Kidney (tissue), 14 donors: ENCODE measurements around the gene CIITA. TPM values are rescaled to one million over a fixed set of nuclear protein-coding genes. Genes with fewer than 3 reads are reported as not detected.

Source experiments
- DNase-seq, 5 donors: peaks; one replicate each; pipeline ENCODE4 v3.0.0-alpha.2; 2013 to 2020
- FAIRE-seq: peaks from 2 replicates; lab custom pipeline; 2012; peaks lifted over from hg19 to GRCh38; lab: Jason Lieb, UNC
- H3K27ac ChIP-seq, 2 donors: one replicate each; pipeline ENCODE4 v1.7.0; 2013; ENCODE audit warnings: low read depth in 2 of 2, low read length in 2 of 2, inconsistent platforms in 1 of 2
- H3K27me3 ChIP-seq: one replicate; pipeline ENCODE4 v1.7.1; 2013; ENCODE audit warnings: low read length, inconsistent platforms; ENCODE audit not compliant: control insufficient read depth, insufficient read depth
- H3K36me3 ChIP-seq, 3 donors: one replicate each; pipeline versions ENCODE4 v1.7.0 to v1.7.1; 2013; ENCODE audit warnings: low read length in 3 of 3, control low read depth in 1 of 3, inconsistent platforms in 1 of 3; ENCODE audit not compliant: insufficient read depth in 3 of 3, control insufficient read depth in 2 of 3
- H3K4me1 ChIP-seq, 3 donors: one replicate each; pipeline versions ENCODE4 v1.7.0 to v1.7.1; 2013; ENCODE audit warnings: low read length in 3 of 3, inconsistent platforms in 1 of 3, low read depth in 1 of 3; ENCODE audit not compliant: control insufficient read depth in 2 of 3, insufficient read depth in 2 of 3
- H3K4me3 ChIP-seq, 3 donors: one replicate each; pipeline versions ENCODE4 v1.7.0 to v1.8.1; 2013; ENCODE audit warnings: low read length in 3 of 3, control low read depth in 1 of 3, inconsistent platforms in 1 of 3
- H3K9ac ChIP-seq, 3 donors: one replicate each; pipeline versions ENCODE4 v1.7.0 to v1.7.1; 2013; ENCODE audit warnings: low read length in 3 of 3, control low read depth in 1 of 3, inconsistent platforms in 1 of 3
- H3K9me3 ChIP-seq, 3 donors: one replicate each; pipeline versions ENCODE4 v1.7.0 to v1.7.1; 2013; ENCODE audit warnings: low read length in 3 of 3, control low read depth in 1 of 3, inconsistent platforms in 1 of 3; ENCODE audit not compliant: control insufficient read depth in 2 of 3, insufficient read depth in 1 of 3
- CTCF ChIP-seq: IDR thresholded peaks from 3 replicates; pipeline ENCODE4 v1.5.1; 2012; ENCODE audit warnings: mild to moderate bottlenecking, moderate library complexity, borderline replicate concordance; ENCODE audit not compliant: insufficient read depth; ENCODE audit errors: extremely low read depth
- intact Hi-C: fragments of 100-400 bp; cut with DNase I; formaldehyde crosslinking; loops from one replicate; pipeline ENCODE4 v1.11.1; 2022
- polyA plus RNA-seq: library from polyadenylated mRNA; stranded (reverse); fragments of 350-450 nt; fragmentation: Illumina TruSeq; extraction: RNeasy Lipid Tissue Mini Kit (QIAGEN cat#74804); gene quantifications from one replicate; pipeline ENCODE4 v1.2.3, GENCODE V29; 2014; ENCODE audit warnings: low read depth, low replicate concordance; ENCODE audit not compliant: insufficient read depth
- total RNA-seq: library from RNA; stranded (reverse); fragmentation: NEBNext Ultra II Directional; extraction: Animal tissue kit (Norgen Biotek cat#: 25700); gene quantifications from one replicate; pipeline ENCODE4 v1.2.1, GENCODE V29; 2021
- donor health status: control.
- donor health status: control.
- donor health status: control.
- donor health status: control.
- donor health status: control.
- donor health status: DM: yes; HTN: yes; CAD: no.
- donor health status: Normal renal cell carcinoma (clear cell type).

CIITA gene
- total and polyA plus RNA-seq, 2 donors from 2014 or later, result 8.3 to 50.5 TPM

- Histone ChIP-seq H3K9ac (no peak overlapping the region), H3K27ac (no peak overlapping the region), H3K4me1 (peaks cover 0 to 11% (median 8%) of the 10 kb centered on the region in 3 donors), H3K27me3 (no peaks in the 10 kb centered on the region), H3K36me3 (peaks cover under 1 to 3% (median 3%) of the 10 kb centered on the region in 3 donors), H3K4me3 (no peak overlapping the region), H3K9me3 (no peaks in the 10 kb centered on the region)
- no peak for TF ChIP-seq CTCF
- no peak for FAIRE-seq
- DNase-seq, result no peak
- intact Hi-C loops, result no loop called here
These were observed 80.9 kb downstream of the CIITA start for GRCh38 chr16:10957771-10958482.

GRCh38 chr16:10959161-10959560, 82.2 kb downstream of the CIITA start:
- Histone ChIP-seq H3K9me3 (no peaks in the 10 kb centered on the region), H3K27me3 (no peaks in the 10 kb centered on the region), H3K4me3 (no peak overlapping the region), H3K36me3 (peaks cover 3 to 10% (median 8%) of the 10 kb centered on the region in 3 donors), H3K9ac (no peak overlapping the region), H3K4me1 (peaks cover 0 to 9% (median 6%) of the 10 kb centered on the region in 3 donors), H3K27ac (no peak overlapping the region)
- intact Hi-C loops, result no loop called here
- DNase-seq, result no peak
- no peak for FAIRE-seq
- TF ChIP-seq CTCF, result no peak

- H3K27me3 ChIP-seq, result no peaks in the 10 kb centered on the region
- H3K36me3 ChIP-seq, result peaks cover 3 to 10% (median 8%) of the 10 kb centered on the region in 3 donors
- peak overlapping the region in 1 of 2 donors; percentile 12 for H3K27ac ChIP-seq
- no peak for FAIRE-seq
- no peak overlapping the region for H3K4me3 ChIP-seq
- peaks cover 0 to 4% (median 3%) of the 10 kb centered on the region in 3 donors for H3K4me1 ChIP-seq
- peak overlapping the region in 1 of 3 donors; percentile 51 for H3K9ac ChIP-seq
- intact Hi-C loops, result loop anchor here (10.0 kb wide), 1 partner anchor 394 kb away; no protein-coding TSS in a partner anchor
- DNase-seq, result no peak
- H3K9me3 ChIP-seq, result no peaks in the 10 kb centered on the region
- no peak for TF ChIP-seq CTCF
These were observed 84.2 kb downstream of the CIITA start for GRCh38 chr16:10961231-10961630.
